HepG2 (cell line): ENCODE measurements around the gene FAF2. TPM values are rescaled to one million over a fixed set of nuclear protein-coding genes. Genes with fewer than 3 reads are reported as not detected.

ENCODE experiments used
- ATAC-seq: fragments of 200-7000 bp; cut with Tn5 transposase; 3 replicates; pipeline ENCODE4 v1.9.1; 2020; ENCODE audit warnings: mild to moderate bottlenecking, moderate library complexity
- BruUV-seq: library from RNA; stranded (reverse); fragments of 400-500 nt; replicated peaks from 2 replicates; lab custom pipeline; 2021; lab: Mats Ljungman, UMichigan
- CTCF ChIA-PET: fragments of 300-600 bp; formaldehyde crosslinking; extraction: SDS; loops from one replicate; lab custom pipeline; 2021; ENCODE audit warnings: low total read pairs, inconsistent platforms, low intra/inter-chr PET ratio; lab: Yijun Ruan, JAX
- POLR2A ChIA-PET: fragments of 350-600 bp; sonication (Branson Sonifier 250); formaldehyde crosslinking; loops from one replicate; lab custom pipeline; 2020; ENCODE audit warnings: antibody characterized with exemption, inconsistent platforms; lab: Yijun Ruan, JAX
- DNase-seq: peaks from one replicate; pipeline ENCODE4 v3.0.0-alpha.2; 2015; ENCODE audit warnings: low spot score
- FAIRE-seq: peaks from 3 replicates; lab custom pipeline; 2011; peaks lifted over from hg19 to GRCh38; lab: Jason Lieb, UNC
- H2AFZ ChIP-seq: one replicate; pipeline ENCODE4 v1.6.1; 2011; ENCODE audit warnings: low read length, inconsistent platforms
- H3K27ac ChIP-seq: fragments of 300-600 bp; 3 replicates; pipeline ENCODE4 v1.8.0; 2011; ENCODE audit warnings: mixed run types, mild to moderate bottlenecking, mixed read lengths, low read length, inconsistent platforms; ENCODE audit not compliant: insufficient read depth; ENCODE audit errors: extremely low read length
- H3K27me3 ChIP-seq, 2 experiments: fragments of 200-600 bp in 1 of 2; 2 replicates in 1 of 2; 3 replicates in 1 of 2; pipeline versions ENCODE4 v1.6.0 to v1.8.0; 2011; ENCODE audit warnings: low read length in 2 of 2, mild to moderate bottlenecking in 2 of 2, moderate library complexity in 2 of 2, inconsistent platforms in 1 of 2; ENCODE audit not compliant: insufficient read depth in 2 of 2, control insufficient read depth in 1 of 2
- H3K36me3 ChIP-seq, 2 experiments: fragments of 200-600 bp in 1 of 2; replicated peaks in 1 of 2; 2 replicates in 1 of 2; 3 replicates in 1 of 2; pipeline versions ENCODE4 v1.5.1 to v1.8.0; 2011; ENCODE audit warnings: low read length in 2 of 2, inconsistent platforms in 1 of 2; ENCODE audit not compliant: insufficient read depth in 2 of 2, control insufficient read depth in 1 of 2
- H3K4me1 ChIP-seq: 2 replicates; pipeline ENCODE4 v1.5.1; 2012; ENCODE audit warnings: low read length, inconsistent platforms; ENCODE audit not compliant: insufficient read depth
- H3K4me2 ChIP-seq: 2 replicates; pipeline ENCODE4 v1.6.0; 2011; ENCODE audit warnings: low read depth, low read length, inconsistent platforms
- H3K4me3 ChIP-seq, 3 experiments: fragments of 200-600 bp in 1 of 3; sonication (generic), shearing (Covaris generic) in 1 of 3; replicated peaks in 1 of 3; 2 replicates each; pipeline ENCODE4 v1.5.1; 2011 to 2016; ENCODE audit warnings: low read length in 3 of 3, inconsistent platforms in 2 of 3, low read depth in 2 of 3, mild to moderate bottlenecking in 2 of 3, control low read depth in 1 of 3, mixed read lengths in 1 of 3; ENCODE audit not compliant: insufficient read depth in 1 of 3
- H3K79me2 ChIP-seq: one replicate; pipeline ENCODE4 v1.6.1; 2011; ENCODE audit warnings: low read length, inconsistent platforms; ENCODE audit not compliant: insufficient read depth
- H3K9ac ChIP-seq: 2 replicates; pipeline ENCODE4 v1.6.0; 2011; ENCODE audit warnings: mild to moderate bottlenecking, low read depth, low read length, inconsistent platforms; ENCODE audit not compliant: insufficient read depth
- H3K9me3 ChIP-seq: 2 replicates; pipeline ENCODE4 v1.5.1; 2012; ENCODE audit warnings: mild to moderate bottlenecking, low read length
- H4K20me1 ChIP-seq: 2 replicates; pipeline ENCODE4 v1.6.0; 2011; ENCODE audit warnings: inconsistent platforms, mild to moderate bottlenecking, low read length, moderate library complexity; ENCODE audit not compliant: insufficient read depth
- RBM22 ChIP-seq: fragments of 200-400 bp; formaldehyde crosslinking; optimal IDR thresholded peaks from 2 replicates; pipeline ENCODE3; 2017; ENCODE audit warnings: mild to moderate bottlenecking, low read length, moderate library complexity
- WGBS: methylation state at CpG from one replicate; pipeline ENCODE4 v1.1.6; 2017; ENCODE audit warnings: low lambda C conversion rate; 5-methylcytosine and 5-hydroxymethylcytosine counted together
- in situ Hi-C: cut with HindIII; loops from 2 replicates; pipeline ENCODE4 v1.10.0; 2017; ENCODE audit warnings: low pct_unique_long_range_greater_than_20kb; ENCODE audit not compliant: extremely low pct_ligation_motif_present
- intact Hi-C: fragments of 100-400 bp; cut with micrococcal nuclease; formaldehyde crosslinking; loops from one replicate; pipeline ENCODE4 v1.10.0; 2022; ENCODE audit not compliant: unreplicated experiment
- polyA plus RNA-seq, 8 experiments: library from polyadenylated mRNA; depleted of rRNA in 3 of 8; stranded (reverse) in 7 of 8; unstranded in 1 of 8; fragments of >200 nt; fragmentation: Illumina TruSeq in 4 of 8; extraction: Trizol in 4 of 8; gene quantifications; 2 replicates each; pipeline versions ENCODE4 v1.2.1 to v1.2.3, GENCODE V29; 2011 to 2016; ENCODE audit warnings: low read depth in 4 of 8, missing spikeins in 1 of 8, mixed read lengths in 1 of 8; ENCODE audit not compliant: insufficient read depth in 1 of 8
- total RNA-seq, 5 experiments: library from RNA; depleted of rRNA; stranded (reverse); fragments of >200 nt; fragmentation: Illumina TruSeq; extraction: Trizol; gene quantifications; 2 replicates each; pipeline ENCODE4 v1.2.3, GENCODE V29; 2016; ENCODE audit warnings: low read depth in 1 of 5
- TF ChIP-seq, protein P1 (sequence below): sonication (generic); formaldehyde crosslinking; IDR thresholded peaks from 2 replicates; pipeline ENCODE4 v1.4.0; 2020; ENCODE audit warnings: missing genetic modification reagents
- TF ChIP-seq, protein P2 (sequence below): sonication (generic); formaldehyde crosslinking; IDR thresholded peaks from 2 replicates; pipeline ENCODE4 v1.5.1; 2020; ENCODE audit warnings: mild to moderate bottlenecking, missing genetic modification reagents, borderline replicate concordance

The FAF2 gene
- total and polyA plus RNA-seq, 2 of the 13 experiments (the other 11 are each of a cell fraction or from before 2014, with no cell fraction given), result 27.8 to 34.3 TPM

- H3K79me2 ChIP-seq, result no peaks in the 10 kb centered on the region
- intact Hi-C loops (no loop called here), in situ Hi-C loops (no loop called here)
- no peaks in the 10 kb centered on the region for H3K9me3 ChIP-seq
- no TSS peak for BruUV-seq
- H3K4me1 ChIP-seq, result no peaks in the 10 kb centered on the region
- no peak overlapping the region for H3K4me2 ChIP-seq
- no peak overlapping the region for H3K4me3 ChIP-seq
- H3K27me3 ChIP-seq, result no peaks in the 10 kb centered on the region
- no peak overlapping the region for H2AFZ ChIP-seq
- TF ChIP-seq, protein P1, sequence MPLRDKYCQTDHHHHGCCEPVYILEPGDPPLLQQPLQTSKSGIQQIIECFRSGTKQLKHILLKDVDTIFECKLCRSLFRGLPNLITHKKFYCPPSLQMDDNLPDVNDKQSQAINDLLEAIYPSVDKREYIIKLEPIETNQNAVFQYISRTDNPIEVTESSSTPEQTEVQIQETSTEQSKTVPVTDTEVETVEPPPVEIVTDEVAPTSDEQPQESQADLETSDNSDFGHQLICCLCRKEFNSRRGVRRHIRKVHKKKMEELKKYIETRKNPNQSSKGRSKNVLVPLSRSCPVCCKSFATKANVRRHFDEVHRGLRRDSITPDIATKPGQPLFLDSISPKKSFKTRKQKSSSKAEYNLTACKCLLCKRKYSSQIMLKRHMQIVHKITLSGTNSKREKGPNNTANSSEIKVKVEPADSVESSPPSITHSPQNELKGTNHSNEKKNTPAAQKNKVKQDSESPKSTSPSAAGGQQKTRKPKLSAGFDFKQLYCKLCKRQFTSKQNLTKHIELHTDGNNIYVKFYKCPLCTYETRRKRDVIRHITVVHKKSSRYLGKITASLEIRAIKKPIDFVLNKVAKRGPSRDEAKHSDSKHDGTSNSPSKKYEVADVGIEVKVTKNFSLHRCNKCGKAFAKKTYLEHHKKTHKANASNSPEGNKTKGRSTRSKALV (CRISPR knock-in tag), result no peak
- FAIRE-seq, result no peak
- H3K9ac ChIP-seq, result no peak overlapping the region
- CTCF ChIA-PET, result no interaction called here
- no peak for ATAC-seq
- DNase-seq, result no peak
- POLR2A ChIA-PET, result no interaction called here
- no peaks in the 10 kb centered on the region for H4K20me1 ChIP-seq
- 98% methylated on average over 5 of the region's 5 CpGs for WGBS
- peaks cover 11 to 70% of the 10 kb centered on the region in 2 experiments for H3K36me3 ChIP-seq
- no peak overlapping the region for H3K27ac ChIP-seq
Observed at GRCh38 chr5:176503496-176503895, 55.3 kb downstream of the FAF2 start.

GRCh38 chr5:176507911-176508310, 59.7 kb downstream of the FAF2 start:
- Histone ChIP-seq H3K27me3 (no peaks in the 10 kb centered on the region; a peak in 1 of 5 replicates), H4K20me1 (no peaks in the 10 kb centered on the region), H3K36me3 (peaks cover 2 to 43% of the 10 kb centered on the region in 2 experiments; a peak in 4 of 5 replicates), H3K4me2 (no peak overlapping the region), H2AFZ (no peak overlapping the region), H3K4me3 (no peak overlapping the region), H3K9me3 (no peaks in the 10 kb centered on the region), H3K79me2 (no peaks in the 10 kb centered on the region), H3K27ac (no peak overlapping the region), H3K4me1 (no peaks in the 10 kb centered on the region), H3K9ac (no peak overlapping the region)
- ATAC-seq (no peak), FAIRE-seq (no peak), DNase-seq (no peak)
- TF ChIP-seq RBM22, result peak; percentile 52
- TF ChIP-seq, protein P2, sequence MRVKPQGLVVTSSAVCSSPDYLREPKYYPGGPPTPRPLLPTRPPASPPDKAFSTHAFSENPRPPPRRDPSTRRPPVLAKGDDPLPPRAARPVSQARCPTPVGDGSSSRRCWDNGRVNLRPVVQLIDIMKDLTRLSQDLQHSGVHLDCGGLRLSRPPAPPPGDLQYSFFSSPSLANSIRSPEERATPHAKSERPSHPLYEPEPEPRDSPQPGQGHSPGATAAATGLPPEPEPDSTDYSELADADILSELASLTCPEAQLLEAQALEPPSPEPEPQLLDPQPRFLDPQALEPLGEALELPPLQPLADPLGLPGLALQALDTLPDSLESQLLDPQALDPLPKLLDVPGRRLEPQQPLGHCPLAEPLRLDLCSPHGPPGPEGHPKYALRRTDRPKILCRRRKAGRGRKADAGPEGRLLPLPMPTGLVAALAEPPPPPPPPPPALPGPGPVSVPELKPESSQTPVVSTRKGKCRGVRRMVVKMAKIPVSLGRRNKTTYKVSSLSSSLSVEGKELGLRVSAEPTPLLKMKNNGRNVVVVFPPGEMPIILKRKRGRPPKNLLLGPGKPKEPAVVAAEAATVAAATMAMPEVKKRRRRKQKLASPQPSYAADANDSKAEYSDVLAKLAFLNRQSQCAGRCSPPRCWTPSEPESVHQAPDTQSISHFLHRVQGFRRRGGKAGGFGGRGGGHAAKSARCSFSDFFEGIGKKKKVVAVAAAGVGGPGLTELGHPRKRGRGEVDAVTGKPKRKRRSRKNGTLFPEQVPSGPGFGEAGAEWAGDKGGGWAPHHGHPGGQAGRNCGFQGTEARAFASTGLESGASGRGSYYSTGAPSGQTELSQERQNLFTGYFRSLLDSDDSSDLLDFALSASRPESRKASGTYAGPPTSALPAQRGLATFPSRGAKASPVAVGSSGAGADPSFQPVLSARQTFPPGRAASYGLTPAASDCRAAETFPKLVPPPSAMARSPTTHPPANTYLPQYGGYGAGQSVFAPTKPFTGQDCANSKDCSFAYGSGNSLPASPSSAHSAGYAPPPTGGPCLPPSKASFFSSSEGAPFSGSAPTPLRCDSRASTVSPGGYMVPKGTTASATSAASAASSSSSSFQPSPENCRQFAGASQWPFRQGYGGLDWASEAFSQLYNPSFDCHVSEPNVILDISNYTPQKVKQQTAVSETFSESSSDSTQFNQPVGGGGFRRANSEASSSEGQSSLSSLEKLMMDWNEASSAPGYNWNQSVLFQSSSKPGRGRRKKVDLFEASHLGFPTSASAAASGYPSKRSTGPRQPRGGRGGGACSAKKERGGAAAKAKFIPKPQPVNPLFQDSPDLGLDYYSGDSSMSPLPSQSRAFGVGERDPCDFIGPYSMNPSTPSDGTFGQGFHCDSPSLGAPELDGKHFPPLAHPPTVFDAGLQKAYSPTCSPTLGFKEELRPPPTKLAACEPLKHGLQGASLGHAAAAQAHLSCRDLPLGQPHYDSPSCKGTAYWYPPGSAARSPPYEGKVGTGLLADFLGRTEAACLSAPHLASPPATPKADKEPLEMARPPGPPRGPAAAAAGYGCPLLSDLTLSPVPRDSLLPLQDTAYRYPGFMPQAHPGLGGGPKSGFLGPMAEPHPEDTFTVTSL (CRISPR knock-in tag), result no peak
- no TSS peak for BruUV-seq
- intact Hi-C loops (no loop called here), in situ Hi-C loops (no loop called here)
- CTCF ChIA-PET, result no interaction called here
- 100% methylated on average over 2 of the region's 2 CpGs for WGBS
- POLR2A ChIA-PET, result no interaction called here
